HG02938 (cell line): ENCODE measurements around the gene BLACAT1.

ENCODE experiments used
- ATAC-seq: cut with Tn5 transposase; IDR thresholded peaks from one replicate; pipeline ENCODE4 v1.9.1; 2021; ENCODE audit warnings: mild to moderate bottlenecking, moderate library complexity; ENCODE audit not compliant: unreplicated experiment

The BLACAT1 gene

GRCh38 chr1:205456868-205457745 is 1.3 kb upstream of the BLACAT1 start:
- no peak for ATAC-seq

- no peak for ATAC-seq
Observed at GRCh38 chr1:205456383-205456867, 580 bp upstream of the BLACAT1 start.

GRCh38 chr1:205454903-205455335 is 926 bp downstream of the BLACAT1 start:
- no peak for ATAC-seq

- no peak for ATAC-seq
Observed at GRCh38 chr1:205453466-205453865, 2.4 kb downstream of the BLACAT1 start.

GRCh38 chr1:205452933-205453332 is 2.9 kb downstream of the BLACAT1 start:
- no peak for ATAC-seq

- ATAC-seq = no peak
Observed at GRCh38 chr1:205452364-205452763, 3.5 kb downstream of the BLACAT1 start.

GRCh38 chr1:205451759-205452164 is 4.1 kb downstream of the BLACAT1 start:
- no peak for ATAC-seq

GRCh38 chr1:205451202-205451601 is 4.6 kb downstream of the BLACAT1 start:
- ATAC-seq = no peak

GRCh38 chr1:205450448-205450847 is 5.4 kb downstream of the BLACAT1 start:
- no peak for ATAC-seq

GRCh38 chr1:205449750-205450443 is 5.9 kb downstream of the BLACAT1 start:
- ATAC-seq = no peak

GRCh38 chr1:205449254-205449749 is 6.5 kb downstream of the BLACAT1 start:
- ATAC-seq = no peak

- no peak for ATAC-seq
Observed at GRCh38 chr1:205448540-205449253, 7.1 kb downstream of the BLACAT1 start.

- no peak for ATAC-seq
Observed at GRCh38 chr1:205447457-205448341, 8.1 kb downstream of the BLACAT1 start.

GRCh38 chr1:205446828-205447227 is 9.0 kb downstream of the BLACAT1 start:
- no peak for ATAC-seq

- ATAC-seq = no peak
Observed at GRCh38 chr1:205445646-205445935, 10.3 kb downstream of the BLACAT1 start.

GRCh38 chr1:205444931-205445645 is 10.8 kb downstream of the BLACAT1 start:
- ATAC-seq = no peak

- ATAC-seq = no peak
Observed at GRCh38 chr1:205444300-205444930, 11.4 kb downstream of the BLACAT1 start.

GRCh38 chr1:205443585-205444299 is 12.1 kb downstream of the BLACAT1 start:
- ATAC-seq = no peak
